CD4-positive, alpha-beta T cell treated with Interleukin-6 at 100 ng/mL for 8 hours (primary cell): ENCODE results near the gene GRAMD1A.

ENCODE experiments used
- DNase-seq: peaks from one replicate; pipeline ENCODE4 v3.0.0-alpha.2; 2020; ENCODE audit warnings: mixed read lengths, low spot score

GRAMD1A gene

GRCh38 chr19:35075202-35076025, 75.3 kb downstream of the GRAMD1A start:
- no peak for DNase-seq

GRCh38 chr19:35076026-35076370, 75.9 kb downstream of the GRAMD1A start:
- DNase-seq, result no peak
